Epithelial cell of proximal tubule (primary cell): Measurements from ENCODE around the gene SMAD7. TPM values are rescaled to one million over a fixed set of nuclear protein-coding genes. Genes with fewer than 3 reads are reported as not detected.

Experiments
- DNase-seq: peaks from one replicate; pipeline ENCODE4 v3.0.0-alpha.2; 2011; ENCODE audit warnings: low read depth
- H3K4me3 ChIP-seq: 2 replicates; pipeline ENCODE4 v1.5.1; 2011; ENCODE audit warnings: low read depth, mild to moderate bottlenecking, low read length
- CTCF ChIP-seq: conservative IDR thresholded peaks from 2 replicates; pipeline ENCODE4 v1.5.1; 2012; ENCODE audit warnings: low read depth, mild to moderate bottlenecking, low read length
- total RNA-seq: library from RNA; depleted of rRNA; stranded (reverse); fragments of >200 nt; gene quantifications from 2 replicates; pipeline ENCODE4 v1.2.3, GENCODE V29; 2015

The SMAD7 gene
- total RNA-seq, 1 donor from 2014 or later = 30.4 TPM

GRCh38 chr18:48934415-48934722, 16.4 kb downstream of the SMAD7 start:
- no peak for DNase-seq
- no peak overlapping the region for H3K4me3 ChIP-seq
- no peak for TF ChIP-seq CTCF

- TF ChIP-seq CTCF = no peak
- H3K4me3 ChIP-seq = no peak overlapping the region
- DNase-seq = no peak
Measured at GRCh38 chr18:48933578-48934414, 17.0 kb downstream of the SMAD7 start.

GRCh38 chr18:48932822-48933510, 17.8 kb downstream of the SMAD7 start:
- H3K4me3 ChIP-seq = no peak overlapping the region
- no peak for TF ChIP-seq CTCF
- DNase-seq = no peak

- H3K4me3 ChIP-seq = no peak overlapping the region
- no peak for TF ChIP-seq CTCF
- DNase-seq = no peak
Measured at GRCh38 chr18:48932462-48932818, 18.3 kb downstream of the SMAD7 start.

GRCh38 chr18:48931680-48932461, 18.9 kb downstream of the SMAD7 start:
- no peak overlapping the region for H3K4me3 ChIP-seq
- TF ChIP-seq CTCF = no peak
- no peak for DNase-seq

GRCh38 chr18:48930926-48931325, 19.8 kb downstream of the SMAD7 start:
- no peak for DNase-seq
- H3K4me3 ChIP-seq = no peak overlapping the region
- no peak for TF ChIP-seq CTCF
